B cell (primary cell): ENCODE results near the gene GGNBP2. TPM values are rescaled to one million over a fixed set of nuclear protein-coding genes. Genes with fewer than 3 reads are reported as not detected.

Source experiments
- ATAC-seq: fragments of 200-7000 bp; cut with Tn5 transposase; one replicate; pipeline ENCODE4 v1.10.0; 2021; ENCODE audit warnings: low read depth, mild to moderate bottlenecking, moderate number of reproducible peaks, moderate library complexity
- CTCF ChIA-PET: fragments of 350-600 bp; sonication (Branson Sonifier 250); formaldehyde crosslinking; loops from one replicate; lab custom pipeline; 2021; ENCODE audit warnings: antibody characterized with exemption, inconsistent platforms; lab: Charles Lee
- POLR2A ChIA-PET: fragments of 350-600 bp; sonication (Branson Sonifier 250); formaldehyde crosslinking; loops from one replicate; lab custom pipeline; 2021; ENCODE audit warnings: antibody characterized with exemption; lab: Charles Lee
- DNase-seq: peaks from one replicate; pipeline ENCODE4 v3.0.0; 2013
- H2AFZ ChIP-seq: 2 replicates; pipeline ENCODE4 v1.6.1; 2012; ENCODE audit warnings: mild to moderate bottlenecking, low read depth, low read length; ENCODE audit not compliant: insufficient read depth, poor library complexity, severe bottlenecking
- H3K27ac ChIP-seq, 2 donors: 1 replicate in 1 of 2; 2 replicates in 1 of 2; pipeline ENCODE4 v1.5.1; 2012 to 2013; ENCODE audit warnings: low read length in 2 of 2, mild to moderate bottlenecking in 2 of 2, moderate library complexity in 1 of 2
- H3K27me3 ChIP-seq, 4 experiments: fragments of 200-600 bp in 1 of 4; sonication (generic) in 1 of 4; replicated peaks in 1 of 4; 1 replicate in 2 of 4; 2 replicates in 2 of 4; pipeline versions ENCODE4 v1.6.1 to v1.7.0; 2013 to 2016; ENCODE audit warnings: low read length in 3 of 4, mild to moderate bottlenecking in 2 of 4, mixed read lengths in 1 of 4, moderate library complexity in 1 of 4; ENCODE audit not compliant: insufficient read depth in 4 of 4, control insufficient read depth in 3 of 4; ENCODE audit errors: control extremely low read depth in 1 of 4
- H3K36me3 ChIP-seq, 2 experiments: replicated peaks in 1 of 2; 1 replicate in 1 of 2; 2 replicates in 1 of 2; pipeline versions ENCODE4 v1.6.1 to v1.7.1; 2013; ENCODE audit warnings: low read length in 1 of 2; ENCODE audit not compliant: insufficient read depth in 2 of 2, control insufficient read depth in 1 of 2; ENCODE audit errors: control extremely low read depth in 1 of 2, extremely low read depth in 1 of 2
- H3K4me1 ChIP-seq, 2 donors: fragments of 200-600 bp in 1 of 2; sonication (generic) in 1 of 2; 1 replicate in 1 of 2; 2 replicates in 1 of 2; pipeline versions ENCODE4 v1.5.1 to v1.6.1; 2013 to 2017; ENCODE audit warnings: low read length in 2 of 2; ENCODE audit not compliant: control insufficient read depth in 2 of 2, insufficient read depth in 2 of 2
- H3K4me2 ChIP-seq: replicated peaks from 2 replicates; pipeline ENCODE3; 2012; ENCODE audit warnings: mild to moderate bottlenecking, low read depth, low read length; ENCODE audit not compliant: poor library complexity, severe bottlenecking
- H3K4me3 ChIP-seq, 5 experiments: fragments of 200-600 bp in 1 of 5; sonication (generic) in 1 of 5; 1 replicate in 3 of 5; 2 replicates in 2 of 5; pipeline versions ENCODE4 v1.5.1 to v1.7.0; 2011 to 2016; ENCODE audit warnings: low read length in 4 of 5, mild to moderate bottlenecking in 4 of 5, low read depth in 2 of 5, control low read depth in 1 of 5, moderate library complexity in 1 of 5; ENCODE audit not compliant: insufficient read depth in 1 of 5; ENCODE audit errors: control extremely low read depth in 1 of 5, extremely low read depth in 1 of 5
- H3K79me2 ChIP-seq: fragments of 200-600 bp; sonication (generic); one replicate; pipeline ENCODE4 v1.6.0; 2016; ENCODE audit warnings: low read length; ENCODE audit not compliant: control insufficient read depth, insufficient read depth
- H3K9ac ChIP-seq: fragments of 200-600 bp; sonication (generic); 2 replicates; pipeline ENCODE4 v1.6.1; 2017; ENCODE audit warnings: mild to moderate bottlenecking, low read length, moderate library complexity
- H3K9me3 ChIP-seq, 3 donors: one replicate each; pipeline versions ENCODE4 v1.6.1 to v1.7.1; 2013; ENCODE audit warnings: low read length in 2 of 3; ENCODE audit not compliant: control insufficient read depth in 2 of 3, insufficient read depth in 1 of 3; ENCODE audit errors: control extremely low read depth in 1 of 3
- H4K20me1 ChIP-seq: 2 replicates; pipeline ENCODE4 v1.6.0; 2012; ENCODE audit warnings: mild to moderate bottlenecking, low read length; ENCODE audit not compliant: insufficient read depth, control insufficient read depth, poor library complexity, severe bottlenecking
- H3K27ac Mint-ChIP-seq: one replicate; pipeline ENCODE4 v1.8.0; 2021; ENCODE audit warnings: mixed read lengths
- H3K27me3 Mint-ChIP-seq: one replicate; pipeline ENCODE4 v1.8.0; 2021; ENCODE audit warnings: mixed read lengths
- H3K4me1 Mint-ChIP-seq: one replicate; pipeline ENCODE4 v1.8.0; 2021; ENCODE audit warnings: mixed read lengths
- H3K4me3 Mint-ChIP-seq: one replicate; pipeline ENCODE4 v1.8.0; 2021; ENCODE audit warnings: mixed read lengths
- H3K9me3 Mint-ChIP-seq: one replicate; pipeline ENCODE4 v1.8.0; 2022; ENCODE audit warnings: mixed read lengths; ENCODE audit not compliant: insufficient read depth
- CTCF ChIP-seq: fragments of 200-600 bp; IDR thresholded peaks from one replicate; pipeline ENCODE4 v1.8.0; 2022; ENCODE audit warnings: antibody characterized with exemption, mild to moderate bottlenecking
- EZH2 ChIP-seq: IDR thresholded peaks from 2 replicates; pipeline ENCODE4 v1.6.1; 2012; ENCODE audit warnings: borderline replicate concordance, low read depth, mild to moderate bottlenecking, moderate library complexity, low read length; ENCODE audit not compliant: insufficient read depth, poor library complexity, severe bottlenecking
- WGBS: methylation state at CpG from one replicate; pipeline ENCODE4 v1.1.5; 2013; ENCODE audit warnings: missing lambda C conversion rate; ENCODE audit not compliant: insufficient coverage; 5-methylcytosine and 5-hydroxymethylcytosine counted together
- intact Hi-C: fragments of 100-400 bp; cut with micrococcal nuclease; formaldehyde crosslinking; loops from one replicate; pipeline ENCODE4 v1.10.0; 2022
- polyA plus RNA-seq: library from polyadenylated mRNA; depleted of rRNA; stranded (reverse); fragments of >200 nt; gene quantifications from 2 replicates; pipeline ENCODE4 v1.2.3, GENCODE V29; 2012
- total RNA-seq, 2 donors: library from RNA; stranded (reverse); fragments of 120-200 nt in 1 of 2; gene quantifications; 1 replicate in 1 of 2; 2 replicates in 1 of 2; pipeline versions ENCODE4 v1.2.3 to v1.2.4, GENCODE V29; 2013 to 2022

GGNBP2 gene
- total and polyA plus RNA-seq, 2 donors (not counting 1 experiment from before 2014, with no cell fraction given): 107 to 137 TPM

GRCh38 chr17:36608280-36608679 is 63.6 kb downstream of the GGNBP2 start:
- H3K9ac ChIP-seq: no peak overlapping the region
- peaks cover 31% of the 10 kb centered on the region for H3K4me1 Mint-ChIP-seq
- H3K79me2 ChIP-seq: peaks cover 20% of the 10 kb centered on the region
- DNase-seq (no peak), ATAC-seq (no peak)
- H3K27ac Mint-ChIP-seq: no peak overlapping the region
- no peak overlapping the region for H3K27ac ChIP-seq
- H3K27me3 Mint-ChIP-seq: no peaks in the 10 kb centered on the region
- peaks cover 16% of the 10 kb centered on the region for H4K20me1 ChIP-seq
- WGBS: 82% methylated on average over 7 of the region's 7 CpGs
- no peaks in the 10 kb centered on the region for H3K36me3 ChIP-seq
- ChIA-PET POLR2A (no interaction called here), CTCF (interaction anchor here (0.9 to 1.0 kb wide), 2 partner anchors 9 to 439 kb away, joined by 3 read pairs; no protein-coding TSS in a partner anchor)
- no peak overlapping the region for H3K4me3 ChIP-seq
- no peak overlapping the region for H3K4me2 ChIP-seq
- no peaks in the 10 kb centered on the region for H3K9me3 Mint-ChIP-seq
- intact Hi-C loops: no loop called here
- no peaks in the 10 kb centered on the region for H3K9me3 ChIP-seq
- TF ChIP-seq CTCF (no peak), EZH2 (no peak)
- peaks cover 0 to 16% of the 10 kb centered on the region in 2 donors for H3K4me1 ChIP-seq
- H3K4me3 Mint-ChIP-seq: no peak overlapping the region
- H3K27me3 ChIP-seq: no peaks in the 10 kb centered on the region
- no peak overlapping the region for H2AFZ ChIP-seq

DNA sequence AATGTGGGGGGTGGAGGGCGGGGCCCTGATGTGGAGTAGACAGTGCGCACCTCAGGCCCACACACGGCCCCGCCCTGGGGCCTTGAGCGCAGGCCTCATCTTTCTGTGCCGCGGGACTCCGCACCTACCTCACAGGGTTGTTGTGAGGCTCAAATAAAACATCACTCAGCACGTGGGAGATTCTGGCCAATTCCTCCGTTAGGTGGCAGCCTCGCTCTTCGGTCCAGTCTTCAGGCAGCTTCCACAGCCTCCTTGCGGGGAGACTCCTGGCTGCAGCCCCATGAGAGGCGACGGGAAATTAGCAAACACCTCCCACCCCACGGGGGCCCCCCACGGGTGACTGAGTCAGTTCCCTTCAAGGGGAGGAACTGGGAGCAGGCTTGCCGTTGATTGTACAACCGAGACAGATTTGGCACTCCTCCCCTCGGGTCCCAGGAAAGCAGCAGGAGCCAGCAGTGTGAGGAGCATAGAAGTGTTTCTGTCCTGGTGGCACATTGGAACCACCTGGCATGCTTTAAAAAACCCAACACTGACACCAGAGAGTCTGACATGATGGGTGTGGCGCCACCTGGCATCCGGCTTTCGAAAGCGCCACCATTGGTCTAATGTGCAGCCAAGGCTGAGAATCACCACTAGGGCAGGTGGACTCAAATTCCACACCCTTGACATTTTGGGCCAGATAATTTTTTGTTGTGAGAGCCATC is 64.2 kb downstream of the GGNBP2 start:
- Mint-ChIP-seq H3K27me3 (no peaks in the 10 kb centered on the region), H3K4me3 (peak overlapping the region; percentile 26), H3K9me3 (no peaks in the 10 kb centered on the region), H3K27ac (no peak overlapping the region), H3K4me1 (peaks cover 27% of the 10 kb centered on the region)
- Histone ChIP-seq H3K36me3 (no peaks in the 10 kb centered on the region), H3K4me2 (peak overlapping the region; percentile 40), H3K4me1 (peaks cover 0 to 12% of the 10 kb centered on the region in 2 donors), H3K79me2 (peaks cover 14% of the 10 kb centered on the region), H3K27me3 (no peaks in the 10 kb centered on the region), H3K27ac (no peak overlapping the region), H3K9ac (no peak overlapping the region), H3K9me3 (no peaks in the 10 kb centered on the region), H3K4me3 (no peak overlapping the region), H4K20me1 (peaks cover 10% of the 10 kb centered on the region), H2AFZ (no peak overlapping the region)
- WGBS: 55% methylated on average over 18 of the region's 24 CpGs
- DNase-seq (peak; percentile 33), ATAC-seq (peak; percentile 41)
- intact Hi-C loops: no loop called here
- TF ChIP-seq CTCF (peak; percentile 21), EZH2 (no peak)
- ChIA-PET POLR2A (no interaction called here), CTCF (interaction anchor here (1.0 kb wide), 1 partner anchor 10 kb away, joined by 3 read pairs; no protein-coding TSS in a partner anchor)
